ENCODE measurements around the gene C1GALT1.
"Not testable (repeated sequence)": the region's sequence is repeated elsewhere in the genome, so short reads cannot be mapped to it uniquely, and the experiment has no call there.

The C1GALT1 gene

GRCh38 chr7:7239346-7239745 lies 57.0 kb downstream of the C1GALT1 start:
- DNase-seq, result no peak

GRCh38 chr7:7242899-7243298 lies 60.6 kb downstream of the C1GALT1 start:
- DNase-seq, result no peak

- DNase-seq, result not testable (repeated sequence)
Measured at GRCh38 chr7:7245233-7245632, 62.9 kb downstream of the C1GALT1 start.

- no peak for DNase-seq
Measured at GRCh38 chr7:7246223-7246622, 63.9 kb downstream of the C1GALT1 start.

- DNase-seq, result no peak
Measured at GRCh38 chr7:7247658-7248057, 65.3 kb downstream of the C1GALT1 start.

- no peak for DNase-seq
Measured at GRCh38 chr7:7249814-7250213, 67.5 kb downstream of the C1GALT1 start.

GRCh38 chr7:7251742-7252141 lies 69.4 kb downstream of the C1GALT1 start:
- no peak for DNase-seq

- no peak for DNase-seq
Measured at GRCh38 chr7:7254319-7254718, 72.0 kb downstream of the C1GALT1 start.

GRCh38 chr7:7254908-7255307 lies 72.6 kb downstream of the C1GALT1 start:
- DNase-seq, result no peak

- no peak for DNase-seq
Measured at GRCh38 chr7:7256731-7257274, 74.5 kb downstream of the C1GALT1 start.

- DNase-seq, result no peak
Measured at GRCh38 chr7:7257899-7258692, 75.8 kb downstream of the C1GALT1 start.

- DNase-seq, result no peak
Measured at GRCh38 chr7:7261863-7262262, 79.5 kb downstream of the C1GALT1 start.

GRCh38 chr7:7263297-7264230 lies 81.2 kb downstream of the C1GALT1 start:
- DNase-seq, result no peak

GRCh38 chr7:7264306-7265040 lies 82.1 kb downstream of the C1GALT1 start:
- DNase-seq, result no peak

- DNase-seq, result no peak
Measured at GRCh38 chr7:7265081-7266075, 83.0 kb downstream of the C1GALT1 start.

- DNase-seq, result no peak
Measured at GRCh38 chr7:7266257-7266881, 84.0 kb downstream of the C1GALT1 start.

GRCh38 chr7:7271094-7271874 lies 88.9 kb downstream of the C1GALT1 start:
- DNase-seq, result no peak

GRCh38 chr7:7272294-7272693 lies 90.0 kb downstream of the C1GALT1 start:
- DNase-seq, result no peak

GRCh38 chr7:7274782-7275181 lies 92.4 kb downstream of the C1GALT1 start:
- no peak for DNase-seq

GRCh38 chr7:7276161-7276560 lies 93.8 kb downstream of the C1GALT1 start:
- DNase-seq, result no peak

All from NCI-H1930 (cell line).